GM21423 (cell line): ENCODE measurements around the gene SLC38A4.

ENCODE experiments used
- ATAC-seq: cut with Tn5 transposase; IDR thresholded peaks from one replicate; pipeline ENCODE4 v1.9.1; 2021; ENCODE audit warnings: mild to moderate bottlenecking, moderate library complexity; ENCODE audit not compliant: unreplicated experiment

Gene SLC38A4

GRCh38 chr12:46717159-46717558 is 108.6 kb downstream of the SLC38A4 start:
- ATAC-seq: no peak
